Transverse colon (tissue), 3 donors: Measurements from ENCODE around the gene SPDYC.

ENCODE experiments used
- EP300 ChIP-seq: sonication (generic); formaldehyde crosslinking; IDR thresholded peaks from one replicate; pipeline ENCODE4 v1.6.1; 2017; ENCODE audit warnings: antibody characterized with exemption, low read depth
- POLR2A ChIP-seq: fragments of 450-650 bp; IDR thresholded peaks from one replicate; pipeline ENCODE4 v1.6.1; 2016; ENCODE audit warnings: antibody characterized with exemption, mild to moderate bottlenecking, moderate library complexity
- TF ChIP-seq, protein P1 (sequence below), 5 experiments: fragments of 200-600 bp in 3 of 5; fragments of 450-650 bp in 2 of 5; sonication (generic) in 3 of 5; IDR thresholded peaks; 1 replicate in 2 of 5; 2 replicates in 3 of 5; pipeline ENCODE4 v1.5.1; 2016 to 2017; ENCODE audit warnings: antibody characterized with exemption in 5 of 5, inconsistent platforms in 3 of 5, mild to moderate bottlenecking in 2 of 5, moderate library complexity in 1 of 5

GRCh38 chr11:65172600-65172999, 2.6 kb downstream of the SPDYC start:
- TF ChIP-seq, protein P1, sequence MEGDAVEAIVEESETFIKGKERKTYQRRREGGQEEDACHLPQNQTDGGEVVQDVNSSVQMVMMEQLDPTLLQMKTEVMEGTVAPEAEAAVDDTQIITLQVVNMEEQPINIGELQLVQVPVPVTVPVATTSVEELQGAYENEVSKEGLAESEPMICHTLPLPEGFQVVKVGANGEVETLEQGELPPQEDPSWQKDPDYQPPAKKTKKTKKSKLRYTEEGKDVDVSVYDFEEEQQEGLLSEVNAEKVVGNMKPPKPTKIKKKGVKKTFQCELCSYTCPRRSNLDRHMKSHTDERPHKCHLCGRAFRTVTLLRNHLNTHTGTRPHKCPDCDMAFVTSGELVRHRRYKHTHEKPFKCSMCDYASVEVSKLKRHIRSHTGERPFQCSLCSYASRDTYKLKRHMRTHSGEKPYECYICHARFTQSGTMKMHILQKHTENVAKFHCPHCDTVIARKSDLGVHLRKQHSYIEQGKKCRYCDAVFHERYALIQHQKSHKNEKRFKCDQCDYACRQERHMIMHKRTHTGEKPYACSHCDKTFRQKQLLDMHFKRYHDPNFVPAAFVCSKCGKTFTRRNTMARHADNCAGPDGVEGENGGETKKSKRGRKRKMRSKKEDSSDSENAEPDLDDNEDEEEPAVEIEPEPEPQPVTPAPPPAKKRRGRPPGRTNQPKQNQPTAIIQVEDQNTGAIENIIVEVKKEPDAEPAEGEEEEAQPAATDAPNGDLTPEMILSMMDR (IDR thresholded peaks at IDR 0.05): no peak
- TF ChIP-seq POLR2A: no peak
- TF ChIP-seq EP300: no peak
